Cardiac muscle cell (in vitro differentiated cells and primary cell): ENCODE data around the gene FOXJ2. TPM values are rescaled to one million over a fixed set of nuclear protein-coding genes. Genes with fewer than 3 reads are reported as not detected.
"Not testable (repeated sequence)": the region's sequence is repeated elsewhere in the genome, so short reads cannot be mapped to it uniquely, and the experiment has no call there.

Experiments used
- DNase-seq, 2 donors: peaks; one replicate each; pipeline versions ENCODE4 v3.0.0 to v3.0.0-alpha.2; 2010 to 2017; ENCODE audit warnings: low read depth in 1 of 2, low spot score in 1 of 2
- H3K27ac ChIP-seq: fragments of 200-600 bp; sonication (generic); 2 replicates; pipeline ENCODE4 v1.5.1; 2016
- H3K27me3 ChIP-seq: fragments of 200-600 bp; sonication (generic); 2 replicates; pipeline ENCODE4 v1.6.0; 2016; ENCODE audit warnings: control low read depth
- H3K36me3 ChIP-seq: fragments of 200-600 bp; sonication (generic); 2 replicates; pipeline ENCODE4 v1.5.1; 2016; ENCODE audit warnings: control low read depth
- H3K4me1 ChIP-seq: fragments of 200-600 bp; sonication (generic); 2 replicates; pipeline ENCODE4 v1.8.1; 2017; ENCODE audit warnings: low read depth, mild to moderate bottlenecking, mixed run types
- H3K4me3 ChIP-seq: fragments of 200-600 bp; sonication (generic); 2 replicates; pipeline ENCODE4 v1.5.1; 2016; ENCODE audit warnings: mild to moderate bottlenecking
- H3K9me3 ChIP-seq: fragments of 200-600 bp; sonication (generic); 2 replicates; pipeline ENCODE4 v1.5.1; 2017; ENCODE audit warnings: low read depth, mild to moderate bottlenecking, control low read depth
- CTCF ChIP-seq: IDR thresholded peaks from 2 replicates; pipeline ENCODE4 v1.5.1; 2012; ENCODE audit warnings: low read depth, mild to moderate bottlenecking, low read length
- polyA plus RNA-seq: library from polyadenylated mRNA; unstranded; fragments of >200 nt; fragmentation: Nextera tagmentation; extraction: Ambion mirVana; gene quantifications from 2 replicates; pipeline ENCODE4 v1.2.1, GENCODE V29; 2016
- total RNA-seq: library from RNA; depleted of rRNA; stranded (reverse); fragments of >200 nt; gene quantifications from 2 replicates; pipeline ENCODE4 v1.2.3, GENCODE V29; 2016

The FOXJ2 gene
- total and polyA plus RNA-seq, 2 experiments from 2014 or later: 24.1 to 26.6 TPM

GRCh38 chr12:8087666-8088065 lies 55.1 kb downstream of the FOXJ2 start:
- no peak for TF ChIP-seq CTCF
- peaks cover 22% of the 10 kb centered on the region for H3K36me3 ChIP-seq
- no peaks in the 10 kb centered on the region for H3K27me3 ChIP-seq
- H3K4me1 ChIP-seq: peaks cover 4% of the 10 kb centered on the region
- no peak overlapping the region for H3K27ac ChIP-seq
- no peak overlapping the region for H3K4me3 ChIP-seq
- H3K9me3 ChIP-seq: no peaks in the 10 kb centered on the region
- DNase-seq: no peak

- Histone ChIP-seq H3K27me3 (no peaks in the 10 kb centered on the region), H3K36me3 (peaks cover 31% of the 10 kb centered on the region), H3K27ac (no peak overlapping the region), H3K4me1 (peaks cover 4% of the 10 kb centered on the region), H3K9me3 (no peaks in the 10 kb centered on the region), H3K4me3 (no peak overlapping the region)
- no peak for TF ChIP-seq CTCF
- no peak for DNase-seq
Observed at GRCh38 chr12:8088574-8088973, 56.1 kb downstream of the FOXJ2 start.

GRCh38 chr12:8089277-8089676 lies 56.8 kb downstream of the FOXJ2 start:
- H3K27me3 ChIP-seq, H3K4me1 ChIP-seq, DNase-seq, H3K4me3 ChIP-seq, H3K27ac ChIP-seq, H3K9me3 ChIP-seq: not testable (repeated sequence)
- H3K36me3 ChIP-seq: peaks cover 38% of the 10 kb centered on the region

GRCh38 chr12:8089716-8090115 lies 57.2 kb downstream of the FOXJ2 start:
- no peak for TF ChIP-seq CTCF
- Histone ChIP-seq H3K4me3 (no peak overlapping the region), H3K27ac (no peak overlapping the region), H3K27me3 (no peaks in the 10 kb centered on the region), H3K4me1 (no peaks in the 10 kb centered on the region), H3K9me3 (no peaks in the 10 kb centered on the region), H3K36me3 (peaks cover 42% of the 10 kb centered on the region)
- DNase-seq: no peak

GRCh38 chr12:8093291-8093690 lies 60.8 kb downstream of the FOXJ2 start:
- H3K36me3 ChIP-seq: peaks cover 60% of the 10 kb centered on the region
- no peaks in the 10 kb centered on the region for H3K27me3 ChIP-seq
- no peaks in the 10 kb centered on the region for H3K9me3 ChIP-seq
- no peak overlapping the region for H3K27ac ChIP-seq
- H3K4me1 ChIP-seq: no peaks in the 10 kb centered on the region
- TF ChIP-seq CTCF: no peak
- H3K4me3 ChIP-seq: no peak overlapping the region
- DNase-seq: no peak

GRCh38 chr12:8096281-8096915 lies 63.9 kb downstream of the FOXJ2 start:
- DNase-seq: no peak
- H3K27ac ChIP-seq: no peak overlapping the region
- H3K9me3 ChIP-seq: no peaks in the 10 kb centered on the region
- no peak for TF ChIP-seq CTCF
- H3K4me3 ChIP-seq: no peak overlapping the region
- H3K27me3 ChIP-seq: no peaks in the 10 kb centered on the region
- H3K4me1 ChIP-seq: no peaks in the 10 kb centered on the region
- peaks cover 43% of the 10 kb centered on the region for H3K36me3 ChIP-seq
